ENCODE results near the gene PGAP1.

Gene PGAP1, protein sequence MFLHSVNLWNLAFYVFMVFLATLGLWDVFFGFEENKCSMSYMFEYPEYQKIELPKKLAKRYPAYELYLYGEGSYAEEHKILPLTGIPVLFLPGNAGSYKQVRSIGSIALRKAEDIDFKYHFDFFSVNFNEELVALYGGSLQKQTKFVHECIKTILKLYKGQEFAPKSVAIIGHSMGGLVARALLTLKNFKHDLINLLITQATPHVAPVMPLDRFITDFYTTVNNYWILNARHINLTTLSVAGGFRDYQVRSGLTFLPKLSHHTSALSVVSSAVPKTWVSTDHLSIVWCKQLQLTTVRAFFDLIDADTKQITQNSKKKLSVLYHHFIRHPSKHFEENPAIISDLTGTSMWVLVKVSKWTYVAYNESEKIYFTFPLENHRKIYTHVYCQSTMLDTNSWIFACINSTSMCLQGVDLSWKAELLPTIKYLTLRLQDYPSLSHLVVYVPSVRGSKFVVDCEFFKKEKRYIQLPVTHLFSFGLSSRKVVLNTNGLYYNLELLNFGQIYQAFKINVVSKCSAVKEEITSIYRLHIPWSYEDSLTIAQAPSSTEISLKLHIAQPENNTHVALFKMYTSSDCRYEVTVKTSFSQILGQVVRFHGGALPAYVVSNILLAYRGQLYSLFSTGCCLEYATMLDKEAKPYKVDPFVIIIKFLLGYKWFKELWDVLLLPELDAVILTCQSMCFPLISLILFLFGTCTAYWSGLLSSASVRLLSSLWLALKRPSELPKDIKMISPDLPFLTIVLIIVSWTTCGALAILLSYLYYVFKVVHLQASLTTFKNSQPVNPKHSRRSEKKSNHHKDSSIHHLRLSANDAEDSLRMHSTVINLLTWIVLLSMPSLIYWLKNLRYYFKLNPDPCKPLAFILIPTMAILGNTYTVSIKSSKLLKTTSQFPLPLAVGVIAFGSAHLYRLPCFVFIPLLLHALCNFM

DNA sequence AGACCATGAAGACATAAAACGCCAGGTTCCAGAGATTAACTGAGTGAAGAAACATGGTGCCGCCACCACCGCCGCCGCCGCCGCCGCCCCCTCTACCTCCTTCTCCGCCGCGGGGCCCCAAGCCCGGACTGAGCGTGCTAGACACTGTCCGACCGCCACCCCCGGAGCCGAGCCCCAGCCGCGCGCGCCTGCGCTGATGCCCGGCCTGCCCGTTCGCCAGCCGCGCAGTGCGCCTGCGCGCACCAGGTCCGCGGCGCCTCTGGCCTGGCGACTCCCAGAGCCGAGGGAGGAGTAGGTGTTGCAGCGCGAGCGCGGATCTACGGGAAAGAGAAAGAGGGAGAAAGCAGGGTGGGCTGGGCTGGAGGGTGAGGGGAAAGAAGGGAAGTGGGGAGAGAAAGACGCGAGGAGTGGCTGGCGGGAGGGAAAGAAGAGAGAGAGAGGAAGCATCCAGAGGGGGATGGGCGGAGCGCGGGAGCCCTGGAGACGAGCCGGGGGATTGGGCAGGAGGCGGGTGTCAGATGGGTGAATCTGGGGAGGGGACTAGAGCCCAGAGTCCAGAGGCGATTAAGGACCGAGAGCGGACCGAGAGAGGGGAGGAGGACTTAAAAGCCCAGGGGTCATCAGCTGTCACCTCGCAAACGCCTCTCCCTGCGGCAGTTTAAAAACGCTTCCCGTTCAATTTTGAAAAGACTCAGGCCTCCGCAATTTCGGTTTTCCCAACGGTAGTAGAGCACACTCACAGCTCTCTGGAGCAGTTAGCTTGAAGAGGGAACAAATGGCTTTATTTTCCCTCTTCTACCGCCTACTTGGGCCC lies at the start of gene PGAP1:
PGAP1 (minus strand) TSS at position 146 of the 814 bp plus-strand sequence; CDS start at position 55, 91 bp downstream.
- peak within 1 kb of the TSS; percentile 72 for H3K4me3 ChIP-seq (ENCODE audit: control insufficient read depth, low read depth, low read length)
- DNase-seq (ENCODE audit: low read depth) = peak; percentile 43
- TF ChIP-seq, protein P1, sequence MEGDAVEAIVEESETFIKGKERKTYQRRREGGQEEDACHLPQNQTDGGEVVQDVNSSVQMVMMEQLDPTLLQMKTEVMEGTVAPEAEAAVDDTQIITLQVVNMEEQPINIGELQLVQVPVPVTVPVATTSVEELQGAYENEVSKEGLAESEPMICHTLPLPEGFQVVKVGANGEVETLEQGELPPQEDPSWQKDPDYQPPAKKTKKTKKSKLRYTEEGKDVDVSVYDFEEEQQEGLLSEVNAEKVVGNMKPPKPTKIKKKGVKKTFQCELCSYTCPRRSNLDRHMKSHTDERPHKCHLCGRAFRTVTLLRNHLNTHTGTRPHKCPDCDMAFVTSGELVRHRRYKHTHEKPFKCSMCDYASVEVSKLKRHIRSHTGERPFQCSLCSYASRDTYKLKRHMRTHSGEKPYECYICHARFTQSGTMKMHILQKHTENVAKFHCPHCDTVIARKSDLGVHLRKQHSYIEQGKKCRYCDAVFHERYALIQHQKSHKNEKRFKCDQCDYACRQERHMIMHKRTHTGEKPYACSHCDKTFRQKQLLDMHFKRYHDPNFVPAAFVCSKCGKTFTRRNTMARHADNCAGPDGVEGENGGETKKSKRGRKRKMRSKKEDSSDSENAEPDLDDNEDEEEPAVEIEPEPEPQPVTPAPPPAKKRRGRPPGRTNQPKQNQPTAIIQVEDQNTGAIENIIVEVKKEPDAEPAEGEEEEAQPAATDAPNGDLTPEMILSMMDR (IDR thresholded peaks at IDR 0.05; ENCODE audit: control insufficient read depth, insufficient read depth, low read depth, low read length, missing control alignments) = no peak

DNA sequence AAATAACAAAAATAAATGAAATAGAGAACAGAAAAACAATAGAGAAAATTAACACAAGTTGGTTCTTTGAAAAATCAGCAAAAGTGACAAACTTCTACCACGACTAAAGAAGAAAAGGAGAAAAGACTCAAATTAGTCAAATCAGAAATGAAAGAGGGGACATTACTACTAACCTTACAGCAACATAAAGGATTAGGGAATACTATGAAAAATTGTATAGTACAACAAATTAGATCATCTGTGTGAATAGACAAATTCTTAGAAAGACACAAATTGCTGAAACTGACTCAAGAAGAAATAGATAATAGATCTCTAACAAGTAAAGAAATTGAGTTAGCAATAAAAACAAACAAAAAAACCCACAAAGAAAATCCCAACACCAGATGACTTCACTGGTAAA lies 48.5 kb upstream of the PGAP1 start:
- TF ChIP-seq, protein P1 (IDR thresholded peaks at IDR 0.05; ENCODE audit: control insufficient read depth, insufficient read depth, low read depth, low read length, missing control alignments) = no peak

DNA sequence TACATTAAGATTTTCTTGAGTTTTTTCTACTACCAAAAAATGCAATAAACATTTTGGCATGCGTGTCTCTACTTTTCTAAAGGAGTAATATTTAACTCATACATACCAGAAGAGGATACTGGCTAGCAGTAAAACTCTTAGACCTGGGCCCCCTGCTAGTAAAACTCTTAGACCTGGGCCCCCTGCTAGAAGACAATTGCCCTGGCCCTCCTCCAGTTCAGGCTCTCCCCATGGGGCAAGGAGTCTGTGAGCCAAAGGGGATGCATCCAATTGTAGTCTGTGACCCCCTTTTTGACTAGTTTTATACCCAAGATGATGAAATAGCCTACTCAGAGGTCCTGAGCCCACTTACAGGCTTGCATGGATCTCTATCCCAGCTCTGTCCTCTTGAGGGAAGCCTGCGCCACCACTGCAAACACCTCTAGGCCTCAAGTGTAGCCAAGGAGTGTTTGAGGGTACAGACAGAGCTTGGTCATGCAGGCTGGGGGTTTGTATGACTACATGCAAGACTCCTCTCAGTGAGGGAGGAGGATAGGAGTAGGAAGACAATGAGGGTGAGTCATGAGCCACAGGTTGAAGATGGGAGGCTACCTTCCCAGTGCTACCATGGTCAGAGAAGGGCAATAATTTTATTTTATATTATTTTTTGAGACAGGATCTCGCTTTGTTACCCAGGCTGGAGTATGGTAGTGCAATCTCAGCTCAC lies 45.2 kb upstream of the PGAP1 start:
- DNase-seq (ENCODE audit: low read depth) = no peak
- H3K4me3 ChIP-seq (ENCODE audit: control insufficient read depth, low read depth, low read length) = no peak overlapping the region
- TF ChIP-seq, protein P1 (IDR thresholded peaks at IDR 0.05; ENCODE audit: control insufficient read depth, insufficient read depth, low read depth, low read length, missing control alignments) = no peak

More for the DNA sequence above, 48.5 kb upstream of the PGAP1 start:
- H3K4me3 ChIP-seq (ENCODE audit: control insufficient read depth, low read depth, low read length) = no peak overlapping the region
- DNase-seq (ENCODE audit: low read depth) = no peak

DNA sequence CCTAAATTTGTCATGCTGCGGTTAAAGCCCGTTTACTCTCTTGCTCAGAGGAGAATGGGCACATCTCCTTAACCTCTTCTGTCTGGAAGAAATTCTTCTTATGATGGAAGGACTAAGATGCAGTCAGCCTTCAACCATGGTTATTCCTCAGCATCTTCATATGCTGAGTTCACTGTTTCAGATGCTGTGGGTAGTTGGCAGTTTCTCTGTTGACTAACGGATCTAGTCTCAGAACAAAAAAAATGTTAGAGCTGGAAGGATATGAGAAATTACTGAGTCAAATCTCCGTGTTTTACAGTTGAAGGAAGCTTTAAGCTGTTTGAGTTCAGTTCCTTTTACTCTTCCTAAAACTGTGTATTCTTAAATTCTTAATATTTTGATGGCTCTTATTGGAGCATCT lies 43.6 kb upstream of the PGAP1 start:
- H3K4me3 ChIP-seq (ENCODE audit: control insufficient read depth, low read depth, low read length) = no peak overlapping the region
- no peak for DNase-seq (ENCODE audit: low read depth)
- TF ChIP-seq, protein P1 (IDR thresholded peaks at IDR 0.05; ENCODE audit: control insufficient read depth, insufficient read depth, low read depth, low read length, missing control alignments) = no peak

DNA sequence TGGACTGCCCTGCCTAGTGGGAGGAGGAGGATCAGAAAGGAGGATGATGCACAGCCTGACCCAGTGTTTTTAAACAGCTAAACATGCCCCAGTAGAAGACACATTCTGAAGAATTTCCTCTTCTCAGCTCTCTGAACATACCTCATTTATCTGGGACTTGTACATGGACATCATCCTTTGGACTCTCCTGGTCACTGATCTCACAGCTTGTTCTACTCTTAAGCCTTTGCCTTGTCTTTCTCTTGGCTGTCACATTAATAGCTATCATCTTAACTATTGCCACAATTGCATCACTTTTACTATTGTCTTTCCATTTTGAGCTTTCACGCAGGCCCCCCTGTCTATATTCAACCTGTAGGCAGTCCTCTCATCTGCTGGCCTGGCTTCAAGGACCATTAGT lies 42.0 kb upstream of the PGAP1 start:
- TF ChIP-seq, protein P1 (IDR thresholded peaks at IDR 0.05; ENCODE audit: control insufficient read depth, insufficient read depth, low read depth, low read length, missing control alignments) = no peak
- no peak overlapping the region for H3K4me3 ChIP-seq (ENCODE audit: control insufficient read depth, low read depth, low read length)
- DNase-seq (ENCODE audit: low read depth) = no peak

All from AG09309 (cell line).